KG1 (cell line): ENCODE data around the gene TCF12.

Experiments used
- DNase-seq: peaks from one replicate; lab custom pipeline; 2025; lab: John Stamatoyannopoulos, UW

The TCF12 gene

DNA sequence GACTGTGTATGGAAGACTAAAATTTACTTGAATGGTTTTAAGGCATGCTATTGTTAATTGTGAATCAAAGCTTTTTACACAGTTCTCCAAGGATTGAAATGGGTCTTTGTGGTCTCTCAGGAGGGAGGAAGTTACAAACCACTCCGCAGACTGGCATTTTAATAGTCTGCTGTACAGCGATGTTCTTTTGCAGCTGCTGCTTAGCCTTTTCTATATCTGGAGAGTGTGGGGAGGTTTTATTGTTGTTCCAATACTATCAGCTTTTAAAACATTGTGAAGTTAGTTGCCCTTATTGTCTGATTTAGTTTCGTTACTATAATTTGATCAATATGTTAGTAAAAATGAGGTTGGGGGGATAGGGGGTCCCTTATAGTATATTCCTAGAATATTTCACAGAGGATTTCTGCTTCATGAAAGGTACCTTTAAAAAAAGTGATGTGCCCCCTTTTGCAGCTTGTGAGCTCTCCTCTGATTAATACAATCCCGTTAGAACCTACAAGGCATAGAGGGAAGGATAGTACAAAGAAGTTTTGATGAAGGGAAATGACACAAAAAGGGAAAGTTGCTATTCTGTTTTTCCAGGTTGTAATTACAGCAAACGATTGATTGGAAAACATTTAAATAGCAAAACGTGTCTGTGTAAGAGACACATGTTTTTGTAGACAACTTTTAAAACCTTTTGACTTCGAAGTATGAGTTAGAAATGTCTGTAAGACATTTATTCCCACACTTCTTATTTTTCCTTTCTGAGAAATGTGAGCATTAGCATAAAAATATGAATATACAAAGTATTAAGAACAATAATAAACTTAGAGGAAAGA, 299.5 kb downstream of the TCF12 start:
- DNase-seq: no peak

DNA sequence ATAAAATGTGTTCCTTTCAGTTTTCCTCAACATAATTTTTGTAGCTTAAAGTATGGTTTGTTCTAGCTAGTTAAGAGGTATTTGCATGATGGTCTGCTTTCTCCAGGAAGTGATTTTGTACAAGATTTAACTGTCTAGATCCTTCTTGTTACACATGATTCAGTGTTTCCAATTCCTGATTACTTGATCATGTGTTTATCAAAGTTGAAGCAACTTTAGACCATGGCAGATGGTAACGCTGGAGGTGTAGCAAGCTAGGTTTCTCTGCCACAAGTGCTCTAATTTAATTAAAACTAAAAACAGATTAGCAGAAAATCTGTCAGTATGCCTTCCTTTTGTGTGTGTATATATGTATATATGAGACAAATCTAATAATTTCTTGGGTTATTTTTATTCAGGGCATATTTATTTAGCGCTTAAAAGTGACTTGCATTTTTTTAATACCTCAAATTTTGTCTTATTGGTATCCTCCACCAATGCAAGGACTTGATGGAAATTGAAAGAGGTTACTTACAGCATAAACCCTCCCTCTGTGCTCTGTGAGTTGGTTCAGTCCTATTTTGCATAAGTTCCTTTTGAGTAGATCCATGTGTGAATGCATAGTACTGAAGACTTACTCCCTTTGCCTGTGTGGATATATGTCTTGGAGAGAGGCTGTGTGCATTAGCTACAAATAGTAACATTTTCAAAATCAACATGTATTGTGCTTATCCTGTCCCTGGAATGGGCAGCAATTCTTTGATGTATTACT, 300.6 kb downstream of the TCF12 start:
- DNase-seq: no peak

DNA sequence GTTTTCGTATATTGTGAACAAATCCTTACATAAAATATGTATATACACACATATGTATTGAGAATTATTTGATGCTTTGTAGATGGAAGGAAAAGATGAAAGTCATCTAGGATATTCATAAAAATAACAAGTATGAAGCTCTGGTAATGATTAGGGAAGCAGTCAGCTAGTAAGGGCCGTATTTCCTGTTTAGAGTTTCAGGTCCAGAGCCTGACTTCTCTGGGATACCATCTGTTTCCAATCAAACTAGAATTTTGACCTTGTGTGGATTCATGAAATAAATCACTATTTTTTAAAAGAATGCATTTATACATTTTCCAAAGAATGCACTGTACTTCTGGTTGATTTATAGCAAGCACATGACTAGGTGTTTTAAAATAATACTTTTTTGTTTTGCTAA, 301.8 kb downstream of the TCF12 start:
- DNase-seq: no peak

DNA sequence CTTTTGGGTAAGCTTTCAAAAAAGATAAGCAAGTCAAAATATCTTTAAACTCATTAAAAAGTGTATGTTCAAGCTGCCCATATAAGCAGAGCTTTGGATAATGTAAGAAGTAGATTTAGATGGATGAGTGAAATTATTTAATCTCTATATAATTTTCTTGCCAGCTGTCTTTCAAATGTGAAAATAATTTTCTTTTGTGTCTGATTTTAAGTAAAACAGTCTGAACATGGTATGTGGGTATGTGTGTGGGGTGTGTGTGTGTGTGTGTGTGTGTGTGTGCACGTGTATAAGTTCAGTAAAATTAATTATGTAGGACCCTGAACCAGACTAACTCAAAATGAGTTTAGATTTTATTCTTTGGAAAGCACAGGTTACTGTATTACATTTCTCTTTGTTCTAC, 302.7 kb downstream of the TCF12 start:
- no peak for DNase-seq

DNA sequence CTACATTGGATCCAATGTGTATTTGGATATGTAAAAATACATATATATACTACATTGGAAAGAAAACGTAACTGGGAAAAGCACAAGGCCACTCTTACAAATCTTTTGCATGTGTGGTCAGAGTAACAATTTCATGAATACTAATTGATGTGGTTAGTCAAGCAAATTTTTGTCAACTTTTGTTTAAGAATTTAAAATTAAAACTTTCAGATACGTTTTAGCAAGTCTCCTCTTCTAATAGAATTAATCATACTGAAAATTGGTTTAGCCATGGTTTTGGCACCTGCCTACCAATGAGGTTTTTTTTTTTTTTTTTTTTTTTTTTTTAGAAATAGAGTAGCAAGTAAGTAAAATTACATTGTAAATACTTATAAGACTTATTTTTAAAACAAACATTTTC, 304.9 kb downstream of the TCF12 start:
- DNase-seq: no peak

DNA sequence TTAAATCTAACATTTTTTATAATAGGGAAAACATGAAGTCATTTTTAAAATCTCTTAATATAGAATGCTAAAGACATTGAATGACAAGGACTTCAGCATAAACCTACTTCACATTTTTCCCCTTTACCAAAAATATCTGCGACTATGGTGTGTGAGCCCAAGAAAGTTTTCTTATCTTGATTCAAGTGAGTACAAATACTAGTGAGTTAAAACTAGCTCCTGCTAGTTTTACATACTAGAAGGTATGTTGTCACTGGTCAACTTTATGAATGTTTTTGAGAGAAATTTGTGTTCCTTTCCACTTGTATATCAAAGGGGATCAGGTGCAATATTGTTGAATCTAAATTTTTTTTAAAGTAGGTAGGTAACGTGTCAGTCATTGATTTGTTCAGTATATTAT, 305.4 kb downstream of the TCF12 start:
- no peak for DNase-seq

DNA sequence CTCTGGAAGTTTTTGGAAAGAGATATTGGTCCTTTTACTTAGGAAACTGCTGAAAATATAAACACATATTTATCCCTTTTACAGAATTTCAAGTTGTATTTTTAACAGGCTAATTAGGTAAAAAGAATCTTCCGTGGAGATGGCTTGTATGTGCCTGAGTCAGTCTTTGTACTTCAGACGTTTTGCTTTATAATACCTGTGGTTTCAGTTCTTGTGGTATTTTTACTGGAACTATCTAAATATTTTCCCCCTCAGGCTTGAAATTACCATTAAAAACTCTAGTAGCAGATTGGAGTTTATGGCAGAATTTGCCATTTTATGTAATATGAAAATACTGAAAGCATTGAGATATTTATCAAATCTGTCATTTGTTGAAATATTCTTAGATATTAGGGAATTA, 306.2 kb downstream of the TCF12 start:
- DNase-seq: no peak

DNA sequence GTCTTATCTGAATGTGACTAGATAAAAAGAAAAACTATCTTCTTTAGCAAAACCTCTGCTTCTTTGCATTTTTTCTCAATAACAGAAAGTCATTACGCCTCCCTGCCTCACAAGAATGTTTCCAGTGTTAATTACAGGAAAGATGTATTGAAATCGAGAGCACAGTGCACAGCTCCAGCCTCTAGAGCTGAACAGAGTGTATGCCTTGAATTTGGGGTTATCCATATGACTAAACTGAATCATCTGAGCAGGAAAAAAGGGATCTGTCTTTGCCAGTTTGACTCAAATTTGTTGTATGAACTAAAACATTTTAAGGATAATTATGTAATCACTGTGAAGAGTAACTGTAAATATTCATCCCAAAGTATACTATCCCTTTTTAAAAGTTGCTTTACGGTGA, 308.7 kb downstream of the TCF12 start:
- DNase-seq: no peak

DNA sequence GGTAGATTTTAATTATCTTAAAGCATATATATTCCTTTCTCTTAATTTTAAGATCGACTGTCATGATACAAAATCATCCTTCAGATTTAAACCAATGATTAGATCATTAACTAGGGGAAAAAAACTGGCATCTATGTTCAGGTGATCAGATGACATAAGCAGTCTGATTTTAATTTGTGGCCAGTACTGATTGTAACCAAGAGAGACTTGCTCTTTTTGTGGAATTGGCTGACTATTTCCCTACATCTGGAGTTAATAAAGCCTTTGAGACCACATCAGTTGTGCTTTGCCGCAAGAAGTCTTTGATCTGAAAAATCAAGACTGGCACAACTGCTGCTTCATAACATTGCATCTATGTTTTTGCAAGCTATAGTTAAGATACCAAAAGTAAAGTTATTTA, 309.5 kb downstream of the TCF12 start:
- no peak for DNase-seq

DNA sequence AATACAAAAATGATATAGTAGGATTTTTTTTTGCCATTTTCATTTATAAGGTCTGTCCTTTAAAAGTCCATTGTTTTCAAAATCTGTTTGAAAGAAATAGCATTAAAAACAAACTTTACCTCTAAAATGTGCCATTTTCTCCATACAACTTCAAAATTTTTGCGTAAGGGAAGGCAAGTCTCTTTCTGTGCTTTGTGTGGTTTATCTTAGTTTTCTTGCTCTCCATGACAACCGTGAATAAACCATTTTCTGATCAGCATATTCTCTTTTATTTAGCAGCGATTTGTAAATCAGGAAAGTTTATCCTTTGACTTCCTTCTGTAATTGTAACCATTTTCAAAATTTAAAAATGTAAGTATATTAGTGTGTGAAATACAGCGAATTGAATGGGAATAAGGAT, 310.0 kb downstream of the TCF12 start:
- no peak for DNase-seq

DNA sequence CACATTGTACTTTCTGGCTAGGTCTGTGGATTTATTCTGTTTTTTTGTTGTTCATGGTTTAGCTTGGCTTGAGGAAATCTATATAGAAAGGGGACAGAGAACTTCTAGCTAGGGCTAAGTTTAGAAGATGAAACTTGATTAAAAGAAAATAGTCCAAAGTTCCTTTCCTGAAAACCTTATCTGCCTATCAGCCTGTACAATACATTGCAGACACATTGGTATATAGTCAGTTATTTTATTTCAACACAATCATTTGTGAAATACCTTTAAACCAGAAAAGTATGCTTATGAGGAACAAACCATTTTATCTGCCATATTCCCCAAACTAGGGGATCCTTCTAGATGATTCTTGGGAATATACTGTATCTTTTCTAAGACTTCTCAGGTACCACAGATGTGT, 310.6 kb downstream of the TCF12 start:
- DNase-seq: no peak

DNA sequence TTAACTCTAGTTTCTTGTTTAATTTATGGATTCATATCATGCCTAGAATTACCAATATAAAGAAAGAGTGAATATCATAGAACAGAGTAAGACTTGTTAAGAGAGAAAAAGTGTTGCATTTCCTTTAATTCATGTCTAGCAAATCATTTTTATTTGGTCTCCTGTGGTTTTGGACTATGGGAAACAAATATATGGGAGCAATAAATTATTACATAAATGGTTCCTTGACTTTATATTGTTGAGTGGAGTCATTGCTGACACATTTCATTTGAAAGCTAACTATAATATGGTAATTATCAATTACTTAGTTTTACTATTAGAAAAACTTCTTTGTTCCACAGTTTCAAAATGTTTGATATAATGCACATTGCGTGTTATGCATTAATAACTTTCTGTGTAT, 313.1 kb downstream of the TCF12 start:
- DNase-seq: no peak

DNA sequence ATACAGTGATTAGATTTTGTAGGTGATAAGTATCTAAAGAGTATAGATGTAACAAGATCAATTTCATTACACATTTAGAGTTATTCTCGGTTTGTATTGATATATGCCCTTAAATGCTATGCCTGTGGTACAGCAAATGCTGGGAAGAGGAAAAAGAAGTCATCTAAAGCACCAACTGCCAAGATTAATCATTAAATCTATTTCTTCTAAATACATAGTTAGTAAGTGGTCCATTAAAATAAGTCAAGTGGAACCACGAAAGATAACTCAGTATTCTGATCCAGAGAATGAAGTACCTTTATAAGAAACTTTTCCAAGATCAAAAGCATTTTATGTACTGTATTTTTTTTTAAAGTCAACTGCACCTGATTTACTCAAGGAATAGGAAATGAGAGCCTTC, 315.7 kb downstream of the TCF12 start:
- DNase-seq: no peak

DNA sequence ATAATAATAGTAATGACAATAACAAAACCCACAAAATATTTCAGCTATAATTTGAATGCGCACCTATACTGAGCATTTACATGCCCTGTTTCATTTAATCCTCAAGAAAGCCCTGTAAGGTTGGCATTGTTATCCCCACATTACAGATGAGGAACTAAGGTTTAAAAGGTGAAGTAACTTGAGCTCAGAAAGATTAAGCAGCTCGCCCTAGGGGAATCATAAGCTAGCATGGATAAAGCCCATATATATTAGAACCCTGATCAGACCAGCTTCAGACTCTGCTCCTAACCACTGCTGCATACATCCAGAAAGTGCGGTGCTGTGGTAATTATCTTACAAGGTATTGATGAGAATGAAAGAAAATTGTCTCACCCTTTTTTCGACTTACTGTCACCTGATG, 316.7 kb downstream of the TCF12 start:
- no peak for DNase-seq

DNA sequence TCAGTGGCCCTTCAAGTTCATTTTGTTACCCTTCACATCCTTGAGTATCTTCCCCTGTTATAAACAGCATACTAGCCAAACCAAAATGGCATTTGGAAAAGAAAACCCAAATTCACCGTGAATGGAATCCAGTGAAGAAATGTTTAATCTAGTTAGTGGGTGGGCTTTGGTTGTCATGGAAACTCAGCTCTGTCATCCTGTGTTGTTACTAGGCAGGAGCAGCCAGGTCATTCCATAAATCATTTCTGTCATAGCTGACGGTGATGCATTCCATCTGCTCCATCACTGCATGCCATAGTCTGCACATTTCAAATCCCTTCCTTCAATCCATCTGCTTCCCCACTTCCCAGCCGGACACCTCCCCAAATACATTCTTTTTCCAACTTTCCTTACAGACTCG, 317.4 kb downstream of the TCF12 start:
- no peak for DNase-seq

DNA sequence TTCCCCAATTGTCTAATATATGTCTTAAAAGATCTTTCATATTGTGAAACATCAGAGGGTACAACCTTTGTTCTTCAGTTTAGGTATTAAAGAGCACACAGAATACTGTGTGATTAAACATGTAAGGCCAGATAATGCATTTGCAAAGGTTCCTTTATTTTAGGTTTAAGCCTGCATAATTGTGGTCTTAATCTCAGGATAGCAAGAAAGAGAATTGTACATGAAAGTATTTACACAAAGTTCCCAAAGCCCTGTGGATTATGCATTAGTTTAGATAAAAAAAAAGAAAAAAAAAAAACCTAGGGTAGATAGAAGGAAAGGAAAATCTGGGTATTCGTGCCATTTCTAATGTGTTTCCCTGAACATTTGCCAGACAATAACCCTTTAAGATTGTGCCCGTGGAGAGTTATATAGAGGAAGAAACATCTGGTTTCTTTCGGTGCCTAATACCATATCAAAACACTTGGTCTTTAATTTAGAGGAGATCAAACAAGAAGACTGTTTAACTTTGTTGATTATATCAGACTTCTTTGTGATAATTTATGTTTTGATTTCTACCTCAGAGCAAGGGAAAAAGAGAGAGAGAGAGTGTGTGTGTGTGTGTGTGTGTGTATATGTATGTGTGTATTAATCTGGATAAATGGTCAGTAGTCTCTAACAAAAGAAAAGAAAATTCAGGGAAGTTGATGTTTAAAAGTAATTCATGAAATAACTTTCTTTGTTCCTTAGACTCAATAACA, 318.3 kb downstream of the TCF12 start:
- no peak for DNase-seq

DNA sequence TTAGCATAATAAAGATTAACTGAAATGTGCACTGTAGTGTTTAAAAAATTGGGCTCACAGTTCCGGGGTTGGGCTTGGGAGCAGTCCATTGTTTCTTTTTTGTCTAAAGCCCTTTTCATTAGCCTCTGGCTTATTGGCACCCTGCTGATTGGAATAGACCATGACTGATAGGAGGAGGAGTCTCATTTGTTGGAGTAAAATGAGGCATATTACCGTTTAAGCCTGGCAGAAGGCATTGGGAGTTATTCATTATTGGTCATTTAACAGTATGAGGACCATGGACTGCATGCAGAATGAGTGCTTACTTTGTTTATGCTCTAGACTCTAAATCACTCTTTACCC, 318.8 kb downstream of the TCF12 start:
- DNase-seq: no peak

DNA sequence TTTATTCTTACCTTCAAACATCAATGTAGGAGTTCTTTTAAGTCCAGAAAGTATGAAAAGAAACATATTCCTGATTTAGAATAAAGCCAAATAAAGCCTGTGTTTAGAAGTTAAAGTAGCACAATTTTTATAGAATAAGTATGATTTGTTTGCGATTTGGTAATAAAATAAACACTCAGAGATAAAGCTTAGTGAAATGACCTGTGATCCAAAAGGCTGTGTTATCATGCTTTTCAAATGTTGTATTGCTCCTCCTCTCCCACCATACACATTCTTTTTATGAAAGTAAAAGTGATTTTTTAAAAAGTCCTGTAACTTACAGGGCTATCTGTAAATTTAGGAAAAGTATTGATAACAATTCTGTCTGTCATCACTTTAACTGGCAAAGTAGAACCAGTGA, 319.2 kb downstream of the TCF12 start:
- no peak for DNase-seq

DNA sequence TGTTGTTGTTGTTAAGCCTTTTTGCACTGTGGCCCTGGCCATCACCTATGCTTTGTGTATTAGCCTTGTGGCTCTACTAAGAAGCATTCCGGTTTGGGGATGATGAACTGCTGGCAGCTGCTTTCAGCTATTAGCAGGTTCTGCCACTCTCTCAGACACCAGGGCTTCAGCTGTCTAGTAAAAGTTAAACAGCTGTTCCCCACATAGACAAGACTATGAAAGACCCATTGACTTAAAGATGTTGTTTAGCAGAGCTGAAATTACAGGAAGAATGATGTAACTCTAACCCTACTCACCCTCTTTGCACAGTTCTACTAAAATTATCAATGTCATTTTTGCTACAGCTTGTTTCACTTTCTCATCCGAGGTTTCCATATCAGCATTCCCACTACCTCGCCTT, 326.7 kb downstream of the TCF12 start:
- DNase-seq: no peak

DNA sequence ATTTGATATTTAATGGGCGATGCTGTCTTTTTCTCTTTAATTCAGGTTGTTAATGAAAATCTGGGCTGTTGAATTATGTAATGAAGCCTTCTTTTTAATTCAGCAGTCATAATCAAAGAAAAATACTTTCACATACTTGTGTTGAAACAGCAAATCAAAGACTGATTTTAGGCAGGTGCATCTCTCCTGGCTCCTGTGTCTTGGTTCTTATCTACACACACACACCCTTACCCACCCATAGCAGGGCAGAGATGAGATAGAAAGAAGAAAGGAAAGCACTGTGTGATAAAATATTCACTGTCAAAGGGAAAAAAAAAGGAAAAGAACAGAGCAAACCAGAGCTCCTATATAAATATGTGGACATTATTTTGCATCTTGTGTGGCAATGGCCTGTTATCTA, 327.3 kb downstream of the TCF12 start:
- no peak for DNase-seq

DNA sequence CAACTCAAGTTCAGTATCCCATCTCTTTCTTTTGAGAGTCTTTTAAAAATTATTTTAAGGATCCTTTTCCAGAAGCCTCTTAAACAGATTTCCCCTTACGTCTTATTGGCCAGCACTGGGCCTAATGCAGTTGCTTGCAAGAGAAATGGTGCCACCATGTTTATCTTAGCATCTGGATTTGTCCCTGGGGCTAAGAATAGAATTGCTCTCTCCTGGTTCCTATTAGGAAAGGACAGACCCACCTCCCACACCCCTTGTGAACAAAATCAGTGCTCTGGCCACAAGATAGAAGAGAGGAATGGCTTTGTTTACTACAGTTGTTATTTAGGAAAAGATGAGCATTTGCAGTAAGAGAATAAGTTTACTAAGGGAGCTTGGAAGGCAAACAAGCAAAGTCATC, 329.6 kb downstream of the TCF12 start:
- DNase-seq: no peak

DNA sequence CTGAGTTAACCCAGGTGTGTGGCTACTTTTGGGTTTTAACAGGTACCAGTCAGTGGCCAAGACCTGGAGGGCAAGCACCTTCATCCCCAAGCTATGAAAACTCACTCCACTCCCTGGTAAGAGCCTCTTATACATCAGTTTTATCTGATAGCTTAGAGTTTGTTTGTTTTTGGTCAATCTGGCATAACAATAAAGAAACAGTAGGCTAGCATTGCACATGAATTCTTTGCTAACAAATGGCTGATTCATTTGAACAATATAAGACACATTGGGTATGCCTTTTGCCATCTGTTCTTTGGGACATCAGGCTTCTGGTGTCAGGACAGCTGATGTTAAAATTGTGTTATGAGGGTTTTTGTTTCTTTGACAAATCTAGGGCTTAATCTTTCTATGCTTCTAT, 332.9 kb downstream of the TCF12 start:
- DNase-seq: no peak

DNA sequence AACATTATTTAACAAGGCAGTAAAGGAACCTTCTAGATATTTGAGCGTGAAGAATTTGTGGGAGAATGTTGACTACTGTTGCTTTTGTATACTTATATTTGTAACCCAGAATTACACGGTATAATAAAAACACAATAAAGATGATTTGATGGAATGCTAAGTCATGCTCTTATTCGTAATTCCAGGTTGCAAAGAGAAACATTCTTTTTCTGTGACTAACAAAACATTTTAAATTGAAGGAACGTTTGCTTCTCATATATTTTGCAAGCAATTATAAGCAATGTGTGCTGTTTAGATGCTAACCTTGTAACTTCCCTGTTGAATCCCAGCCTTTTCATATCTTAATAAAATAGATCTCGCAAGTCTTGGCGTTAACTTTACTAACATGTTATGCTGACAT, 333.5 kb downstream of the TCF12 start:
- no peak for DNase-seq
